ENCODE measurements around the gene CDC7.

The CDC7 gene

DNA sequence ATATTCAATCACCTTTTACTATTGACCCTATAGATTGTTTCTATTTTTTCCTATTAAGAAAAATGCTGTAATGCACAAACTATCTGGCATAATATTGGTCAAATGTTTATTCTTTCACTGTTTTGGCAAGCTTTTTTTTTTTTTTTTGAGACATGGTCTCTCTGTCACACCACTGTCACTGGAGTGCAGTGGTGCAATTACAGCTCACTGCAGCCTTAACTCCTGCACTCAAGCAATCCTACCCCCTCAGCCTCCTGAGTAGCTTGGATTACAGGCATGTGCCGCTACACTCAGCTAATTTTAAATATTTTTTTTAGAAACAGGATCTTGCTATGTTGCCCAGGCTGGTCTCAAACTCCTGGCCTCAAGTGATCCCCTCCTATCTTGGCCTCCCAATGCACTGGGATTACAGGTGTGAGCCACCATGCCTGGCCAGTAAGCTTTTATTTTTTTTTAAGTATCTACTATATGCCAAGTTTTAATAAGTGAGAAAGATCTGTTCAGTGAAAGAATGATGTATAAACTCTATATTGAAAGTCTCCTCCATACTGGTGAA is 3.4 kb downstream of the CDC7 start:
- Histone ChIP-seq H3K36me3 (peaks cover 5% of the 10 kb centered on the region), H3K9me3 (ENCODE audit: severe bottlenecking) (no peaks in the 10 kb centered on the region), H3K27me3 (ENCODE audit: insufficient read depth, low read depth, severe bottlenecking) (no peaks in the 10 kb centered on the region), H3K4me3 (ENCODE audit: low read depth, low read length) (no peak overlapping the region), H3K27ac (no peak overlapping the region)
- no peak for DNase-seq
- TF ChIP-seq CTCF (IDR thresholded peaks at IDR 0.05; ENCODE audit: low read depth, low read length) = no peak

GRCh38 chr1:91505086-91505485 is 4.4 kb downstream of the CDC7 start:
- no peak for DNase-seq
- no peak overlapping the region for H3K4me3 ChIP-seq (ENCODE audit: low read depth, low read length)
- H3K27ac ChIP-seq = no peak overlapping the region
- no peak for TF ChIP-seq CTCF (IDR thresholded peaks at IDR 0.05; ENCODE audit: low read depth, low read length)
- peaks cover 8% of the 10 kb centered on the region for H3K36me3 ChIP-seq
- no peaks in the 10 kb centered on the region for H3K27me3 ChIP-seq (ENCODE audit: insufficient read depth, low read depth, severe bottlenecking)
- no peaks in the 10 kb centered on the region for H3K9me3 ChIP-seq (ENCODE audit: severe bottlenecking)

DNA sequence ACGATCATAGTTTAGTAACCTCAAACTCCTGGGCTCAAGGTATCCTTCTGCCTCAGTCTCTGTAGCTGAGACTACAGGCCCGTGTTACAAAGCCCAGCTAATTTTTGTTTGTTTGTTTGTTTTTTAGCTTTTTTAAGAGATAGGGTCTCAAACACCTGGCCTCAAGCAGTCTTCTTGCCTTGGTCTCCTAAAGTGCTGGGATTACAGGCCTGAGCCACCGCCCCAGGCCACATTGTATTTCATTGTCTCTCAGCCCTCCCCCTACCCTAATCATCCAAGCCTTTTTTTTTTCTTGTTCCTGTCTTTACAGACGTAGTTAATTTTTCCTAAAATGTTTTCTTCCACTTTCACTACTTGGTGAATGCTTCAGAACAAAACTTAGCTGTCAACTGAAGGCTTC is 5.4 kb downstream of the CDC7 start:
- no peak overlapping the region for H3K4me3 ChIP-seq (ENCODE audit: low read depth, low read length)
- H3K27ac ChIP-seq = no peak overlapping the region
- H3K27me3 ChIP-seq (ENCODE audit: insufficient read depth, low read depth, severe bottlenecking) = no peaks in the 10 kb centered on the region
- no peak for DNase-seq
- H3K9me3 ChIP-seq (ENCODE audit: severe bottlenecking) = no peaks in the 10 kb centered on the region
- TF ChIP-seq CTCF (IDR thresholded peaks at IDR 0.05; ENCODE audit: low read depth, low read length) = no peak
- H3K36me3 ChIP-seq = peaks cover 13% of the 10 kb centered on the region

DNA sequence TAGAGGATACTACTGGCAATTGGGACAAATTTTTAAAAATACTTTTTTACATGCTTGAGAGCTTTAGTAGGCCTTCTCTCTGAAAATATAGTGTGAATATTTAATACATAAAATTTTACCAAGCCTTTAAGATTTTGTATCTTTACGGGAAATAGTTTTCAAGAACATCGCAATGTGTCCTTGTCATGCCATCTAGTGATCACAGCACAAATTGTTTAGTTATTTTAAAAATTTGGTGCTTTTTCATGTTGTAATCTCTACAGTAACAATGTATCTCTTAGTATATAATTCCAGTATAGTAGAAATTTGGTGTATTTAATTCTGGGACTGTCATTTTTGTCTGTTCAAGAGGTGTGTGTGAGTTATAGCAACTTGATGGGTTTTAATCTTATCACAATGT is 6.7 kb downstream of the CDC7 start:
- Histone ChIP-seq H3K27ac (no peak overlapping the region), H3K4me3 (ENCODE audit: low read depth, low read length) (no peak overlapping the region), H3K9me3 (ENCODE audit: severe bottlenecking) (no peaks in the 10 kb centered on the region), H3K27me3 (ENCODE audit: insufficient read depth, low read depth, severe bottlenecking) (no peaks in the 10 kb centered on the region), H3K36me3 (peaks cover 20% of the 10 kb centered on the region)
- no peak for DNase-seq
- no peak for TF ChIP-seq CTCF (IDR thresholded peaks at IDR 0.05; ENCODE audit: low read depth, low read length)

DNA sequence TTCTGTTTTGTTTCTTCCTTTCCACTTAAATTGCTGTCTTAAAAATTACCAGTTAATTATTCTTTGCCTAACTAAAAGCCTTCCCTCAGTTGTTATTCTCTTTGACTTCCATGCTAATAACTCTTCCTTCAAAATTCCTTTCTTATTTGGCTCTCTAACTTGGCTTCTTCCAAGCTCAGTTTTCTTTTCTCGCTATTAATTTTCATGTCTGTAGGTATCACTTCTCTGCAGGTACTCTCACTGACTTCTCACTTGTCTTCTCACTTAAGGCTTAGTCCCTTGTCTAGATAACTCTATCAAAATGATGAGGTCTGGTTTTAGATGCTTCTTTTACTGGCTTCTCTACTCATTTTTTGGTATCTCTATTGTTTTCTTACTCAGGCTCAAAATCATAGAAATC is 10.1 kb downstream of the CDC7 start:
- DNase-seq = no peak
- Histone ChIP-seq H3K4me3 (ENCODE audit: low read depth, low read length) (no peak overlapping the region), H3K9me3 (ENCODE audit: severe bottlenecking) (no peaks in the 10 kb centered on the region), H3K27me3 (ENCODE audit: insufficient read depth, low read depth, severe bottlenecking) (no peaks in the 10 kb centered on the region), H3K27ac (no peak overlapping the region), H3K36me3 (peaks cover 49% of the 10 kb centered on the region)
- TF ChIP-seq CTCF (IDR thresholded peaks at IDR 0.05; ENCODE audit: low read depth, low read length) = no peak

DNA sequence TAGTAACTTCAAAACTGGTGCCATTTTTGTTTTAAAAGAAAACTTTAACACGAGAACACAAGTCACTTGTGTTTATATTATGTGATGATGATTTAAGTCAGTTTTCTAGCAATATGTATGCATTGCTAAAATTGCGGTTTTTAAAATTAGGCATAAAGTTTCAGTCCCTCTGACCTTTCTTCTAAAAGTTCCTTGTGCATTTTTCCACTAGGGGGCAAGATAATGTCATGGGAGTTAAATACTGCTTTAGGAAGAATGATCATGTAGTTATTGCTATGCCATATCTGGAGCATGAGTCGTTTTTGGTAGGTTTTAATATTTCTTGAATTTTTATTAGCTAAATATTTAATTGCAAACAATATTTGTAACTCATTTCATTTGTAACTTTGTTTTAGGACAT is 10.7 kb downstream of the CDC7 start:
- Histone ChIP-seq H3K36me3 (peaks cover 56% of the 10 kb centered on the region), H3K27ac (no peak overlapping the region), H3K4me3 (ENCODE audit: low read depth, low read length) (no peak overlapping the region), H3K9me3 (ENCODE audit: severe bottlenecking) (no peaks in the 10 kb centered on the region), H3K27me3 (ENCODE audit: insufficient read depth, low read depth, severe bottlenecking) (no peaks in the 10 kb centered on the region)
- no peak for DNase-seq
- TF ChIP-seq CTCF (IDR thresholded peaks at IDR 0.05; ENCODE audit: low read depth, low read length) = no peak

All from WERI-Rb-1 (cell line).